HepG2 (cell line): Measurements from ENCODE around the gene SLC17A5.
A peak's percentile ranks its signal among the peaks of the same experiment; 100 is the strongest.

Experiments
- EP300 ChIP-seq, 3 experiments: sonication (generic) in 1 of 3; formaldehyde crosslinking in 1 of 3; IDR thresholded peaks; 2 replicates each; pipeline versions ENCODE4 v1.5.1 to v1.6.1; 2011 to 2020; ENCODE audit warnings: low read depth in 2 of 3, low read length in 2 of 3, borderline replicate concordance in 1 of 3, improper control_type of control experiment in 1 of 3, mild to moderate bottlenecking in 1 of 3, missing genetic modification reagents in 1 of 3, moderate library complexity in 1 of 3
- HMGXB4 ChIP-seq, 2 experiments: sonication (generic) in 1 of 2; formaldehyde crosslinking in 1 of 2; IDR thresholded peaks; 2 replicates each; pipeline versions ENCODE4 v1.4.0 to v1.6.1; 2018 to 2020; ENCODE audit warnings: missing genetic modification reagents in 2 of 2, borderline replicate concordance in 1 of 2, low read depth in 1 of 2, mild to moderate bottlenecking in 1 of 2, missing biosample characterization in 1 of 2
- POLR2A ChIP-seq, 2 experiments: IDR thresholded peaks; 2 replicates each; pipeline ENCODE4 v1.6.1; 2011; ENCODE audit warnings: low read depth in 2 of 2, low read length in 2 of 2, mild to moderate bottlenecking in 1 of 2, moderate library complexity in 1 of 2; ENCODE audit not compliant: insufficient read depth in 1 of 2
- RBFOX2 ChIP-seq: fragments of 200-400 bp; formaldehyde crosslinking; IDR thresholded peaks from 2 replicates; pipeline ENCODE4 v1.6.1; 2017; ENCODE audit warnings: low read depth, mild to moderate bottlenecking, low read length

DNA sequence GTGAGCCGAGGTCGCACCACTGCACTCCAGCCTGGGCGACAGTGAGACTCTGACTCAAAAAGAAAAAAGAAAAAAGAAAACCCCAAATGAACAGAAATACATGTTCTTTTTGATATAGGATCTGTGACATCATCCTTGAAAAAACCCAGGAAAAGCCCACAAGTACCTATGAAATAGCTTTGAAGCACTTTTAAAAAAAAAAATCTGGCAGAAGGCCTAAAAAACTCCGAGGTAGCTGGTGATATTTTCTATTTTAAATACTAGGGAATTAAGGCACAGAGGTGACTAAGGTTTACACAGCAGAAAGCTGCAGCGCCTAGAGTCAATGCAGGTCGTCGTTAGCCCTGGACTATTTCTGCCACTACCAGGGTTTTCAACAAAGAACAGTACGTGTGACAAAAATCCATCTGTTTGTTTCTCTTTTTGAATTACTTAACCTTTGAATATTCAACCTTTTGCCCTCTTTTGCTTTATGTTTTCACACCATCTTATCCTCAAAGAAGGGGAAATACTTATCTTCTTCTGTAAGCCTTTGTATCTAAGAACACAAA is 93.5 kb downstream of the SLC17A5 start:
- TF ChIP-seq RBFOX2 (no peak), HMGXB4 (CRISPR knock-in tag; IDR thresholded peaks at IDR 0.05; ENCODE audit: borderline replicate concordance in 1 of 2, low read depth in 1 of 2) (no peak), POLR2A (IDR thresholded peaks at IDR 0.05; ENCODE audit: insufficient read depth in 1 of 2, low read depth in 2 of 2, low read length in 2 of 2) (no peak), EP300 (IDR thresholded peaks at IDR 0.05; ENCODE audit: low read depth in 2 of 2, low read length in 2 of 2) (peak in 1 of 2 experiments; percentile 64; a peak in 2 of 4 replicates), EP300 (CRISPR knock-in tag; IDR thresholded peaks at IDR 0.05; ENCODE audit: borderline replicate concordance) (peak; percentile 40; the same call in 1 of the 2 replicates)
